Adipocyte (in vitro differentiated cells): ENCODE results near the gene RFX3.

Source experiments
- DNase-seq: peaks from one replicate; pipeline ENCODE4 v3.0.0-alpha.2; 2015; ENCODE audit warnings: low read depth
- H3K27me3 ChIP-seq: replicated peaks from 2 replicates; pipeline ENCODE4 v1.7.0; 2013; ENCODE audit warnings: mild to moderate bottlenecking, low read length, moderate library complexity; ENCODE audit not compliant: control insufficient read depth, insufficient read depth
- H3K36me3 ChIP-seq: 2 replicates; pipeline ENCODE4 v1.7.0; 2013; ENCODE audit warnings: low read length, mild to moderate bottlenecking, moderate library complexity; ENCODE audit not compliant: control insufficient read depth, insufficient read depth, severe bottlenecking
- H3K4me1 ChIP-seq: 2 replicates; pipeline ENCODE4 v1.7.0; 2013; ENCODE audit warnings: mild to moderate bottlenecking, low read length, moderate library complexity; ENCODE audit not compliant: control insufficient read depth, insufficient read depth
- H3K4me3 ChIP-seq: 2 replicates; pipeline ENCODE4 v1.7.0; 2013; ENCODE audit warnings: mild to moderate bottlenecking, low read length, moderate library complexity
- H3K9ac ChIP-seq: 2 replicates; pipeline ENCODE4 v1.7.0; 2013; ENCODE audit warnings: mild to moderate bottlenecking, low read length, moderate library complexity
- H3K9me3 ChIP-seq: 2 replicates; pipeline ENCODE4 v1.7.0; 2013; ENCODE audit warnings: mild to moderate bottlenecking, low read length, moderate library complexity; ENCODE audit not compliant: control insufficient read depth

The RFX3 gene

GRCh38 chr9:3419893-3420292 lies 105.9 kb downstream of the RFX3 start:
- H3K4me3 ChIP-seq = no peak overlapping the region
- H3K9me3 ChIP-seq = no peaks in the 10 kb centered on the region
- no peak for DNase-seq
- no peak overlapping the region for H3K9ac ChIP-seq
- no peaks in the 10 kb centered on the region for H3K4me1 ChIP-seq
- no peaks in the 10 kb centered on the region for H3K27me3 ChIP-seq
- no peaks in the 10 kb centered on the region for H3K36me3 ChIP-seq

- Histone ChIP-seq H3K9ac (no peak overlapping the region), H3K4me3 (no peak overlapping the region), H3K9me3 (no peaks in the 10 kb centered on the region), H3K4me1 (peaks cover 2% of the 10 kb centered on the region), H3K27me3 (no peaks in the 10 kb centered on the region), H3K36me3 (no peaks in the 10 kb centered on the region)
- DNase-seq = no peak
These were observed 109.9 kb downstream of the RFX3 start for GRCh38 chr9:3415906-3416305.

GRCh38 chr9:3413984-3414383 lies 111.8 kb downstream of the RFX3 start:
- H3K9ac ChIP-seq = no peak overlapping the region
- no peaks in the 10 kb centered on the region for H3K27me3 ChIP-seq
- H3K4me3 ChIP-seq = no peak overlapping the region
- no peaks in the 10 kb centered on the region for H3K36me3 ChIP-seq
- H3K9me3 ChIP-seq = no peaks in the 10 kb centered on the region
- DNase-seq = no peak
- H3K4me1 ChIP-seq = peaks cover 2% of the 10 kb centered on the region

- Histone ChIP-seq H3K4me3 (no peak overlapping the region), H3K36me3 (no peaks in the 10 kb centered on the region), H3K27me3 (no peaks in the 10 kb centered on the region), H3K9me3 (no peaks in the 10 kb centered on the region), H3K9ac (no peak overlapping the region), H3K4me1 (peaks cover 2% of the 10 kb centered on the region)
- no peak for DNase-seq
These were observed 115.3 kb downstream of the RFX3 start for GRCh38 chr9:3410461-3410860.

GRCh38 chr9:3409453-3409852 lies 116.3 kb downstream of the RFX3 start:
- Histone ChIP-seq H3K4me3 (no peak overlapping the region), H3K9me3 (no peaks in the 10 kb centered on the region), H3K36me3 (no peaks in the 10 kb centered on the region), H3K27me3 (no peaks in the 10 kb centered on the region), H3K4me1 (peaks cover 2% of the 10 kb centered on the region), H3K9ac (no peak overlapping the region)
- no peak for DNase-seq

- no peaks in the 10 kb centered on the region for H3K9me3 ChIP-seq
- no peaks in the 10 kb centered on the region for H3K4me1 ChIP-seq
- H3K36me3 ChIP-seq = no peaks in the 10 kb centered on the region
- no peaks in the 10 kb centered on the region for H3K27me3 ChIP-seq
- H3K4me3 ChIP-seq = no peak overlapping the region
- DNase-seq = no peak
- no peak overlapping the region for H3K9ac ChIP-seq
These were observed 122.5 kb downstream of the RFX3 start for GRCh38 chr9:3403315-3403714.

- no peak overlapping the region for H3K9ac ChIP-seq
- no peaks in the 10 kb centered on the region for H3K4me1 ChIP-seq
- no peak for DNase-seq
- H3K36me3 ChIP-seq = no peaks in the 10 kb centered on the region
- H3K4me3 ChIP-seq = no peak overlapping the region
- H3K27me3 ChIP-seq = no peaks in the 10 kb centered on the region
- H3K9me3 ChIP-seq = no peaks in the 10 kb centered on the region
These were observed 124.4 kb downstream of the RFX3 start for GRCh38 chr9:3401221-3401954.

- DNase-seq = no peak
- H3K9me3 ChIP-seq = no peaks in the 10 kb centered on the region
- H3K27me3 ChIP-seq = no peaks in the 10 kb centered on the region
- no peak overlapping the region for H3K9ac ChIP-seq
- H3K4me1 ChIP-seq = no peaks in the 10 kb centered on the region
- no peaks in the 10 kb centered on the region for H3K36me3 ChIP-seq
- H3K4me3 ChIP-seq = no peak overlapping the region
These were observed 127.6 kb downstream of the RFX3 start for GRCh38 chr9:3398232-3398648.

GRCh38 chr9:3397766-3398165 lies 128.0 kb downstream of the RFX3 start:
- Histone ChIP-seq H3K36me3 (no peaks in the 10 kb centered on the region), H3K27me3 (no peaks in the 10 kb centered on the region), H3K4me1 (no peaks in the 10 kb centered on the region), H3K9me3 (no peaks in the 10 kb centered on the region), H3K4me3 (no peak overlapping the region), H3K9ac (no peak overlapping the region)
- DNase-seq = no peak

GRCh38 chr9:3391414-3391813 lies 134.4 kb downstream of the RFX3 start:
- Histone ChIP-seq H3K9me3 (no peaks in the 10 kb centered on the region), H3K9ac (no peak overlapping the region), H3K36me3 (no peaks in the 10 kb centered on the region), H3K4me3 (no peak overlapping the region), H3K27me3 (no peaks in the 10 kb centered on the region), H3K4me1 (no peaks in the 10 kb centered on the region)
- no peak for DNase-seq

- no peaks in the 10 kb centered on the region for H3K36me3 ChIP-seq
- no peaks in the 10 kb centered on the region for H3K4me1 ChIP-seq
- no peak overlapping the region for H3K9ac ChIP-seq
- no peak overlapping the region for H3K4me3 ChIP-seq
- no peak for DNase-seq
- H3K9me3 ChIP-seq = no peaks in the 10 kb centered on the region
- H3K27me3 ChIP-seq = no peaks in the 10 kb centered on the region
These were observed 139.0 kb downstream of the RFX3 start for GRCh38 chr9:3386753-3387152.

GRCh38 chr9:3385871-3386270 lies 139.9 kb downstream of the RFX3 start:
- no peaks in the 10 kb centered on the region for H3K36me3 ChIP-seq
- no peaks in the 10 kb centered on the region for H3K9me3 ChIP-seq
- no peaks in the 10 kb centered on the region for H3K27me3 ChIP-seq
- DNase-seq = no peak
- H3K4me1 ChIP-seq = no peaks in the 10 kb centered on the region
- H3K4me3 ChIP-seq = no peak overlapping the region
- H3K9ac ChIP-seq = no peak overlapping the region
